ENCODE measurements around the gene MYLK.

MYLK gene

GRCh38 chr3:123884993-123885392, 861 bp upstream of the MYLK start:
- TF ChIP-seq, protein P1, sequence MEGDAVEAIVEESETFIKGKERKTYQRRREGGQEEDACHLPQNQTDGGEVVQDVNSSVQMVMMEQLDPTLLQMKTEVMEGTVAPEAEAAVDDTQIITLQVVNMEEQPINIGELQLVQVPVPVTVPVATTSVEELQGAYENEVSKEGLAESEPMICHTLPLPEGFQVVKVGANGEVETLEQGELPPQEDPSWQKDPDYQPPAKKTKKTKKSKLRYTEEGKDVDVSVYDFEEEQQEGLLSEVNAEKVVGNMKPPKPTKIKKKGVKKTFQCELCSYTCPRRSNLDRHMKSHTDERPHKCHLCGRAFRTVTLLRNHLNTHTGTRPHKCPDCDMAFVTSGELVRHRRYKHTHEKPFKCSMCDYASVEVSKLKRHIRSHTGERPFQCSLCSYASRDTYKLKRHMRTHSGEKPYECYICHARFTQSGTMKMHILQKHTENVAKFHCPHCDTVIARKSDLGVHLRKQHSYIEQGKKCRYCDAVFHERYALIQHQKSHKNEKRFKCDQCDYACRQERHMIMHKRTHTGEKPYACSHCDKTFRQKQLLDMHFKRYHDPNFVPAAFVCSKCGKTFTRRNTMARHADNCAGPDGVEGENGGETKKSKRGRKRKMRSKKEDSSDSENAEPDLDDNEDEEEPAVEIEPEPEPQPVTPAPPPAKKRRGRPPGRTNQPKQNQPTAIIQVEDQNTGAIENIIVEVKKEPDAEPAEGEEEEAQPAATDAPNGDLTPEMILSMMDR (IDR thresholded peaks at IDR 0.05; ENCODE audit: extremely low read depth, missing control alignments) = no peak
- no peak for DNase-seq (ENCODE audit: low spot score)

DNA sequence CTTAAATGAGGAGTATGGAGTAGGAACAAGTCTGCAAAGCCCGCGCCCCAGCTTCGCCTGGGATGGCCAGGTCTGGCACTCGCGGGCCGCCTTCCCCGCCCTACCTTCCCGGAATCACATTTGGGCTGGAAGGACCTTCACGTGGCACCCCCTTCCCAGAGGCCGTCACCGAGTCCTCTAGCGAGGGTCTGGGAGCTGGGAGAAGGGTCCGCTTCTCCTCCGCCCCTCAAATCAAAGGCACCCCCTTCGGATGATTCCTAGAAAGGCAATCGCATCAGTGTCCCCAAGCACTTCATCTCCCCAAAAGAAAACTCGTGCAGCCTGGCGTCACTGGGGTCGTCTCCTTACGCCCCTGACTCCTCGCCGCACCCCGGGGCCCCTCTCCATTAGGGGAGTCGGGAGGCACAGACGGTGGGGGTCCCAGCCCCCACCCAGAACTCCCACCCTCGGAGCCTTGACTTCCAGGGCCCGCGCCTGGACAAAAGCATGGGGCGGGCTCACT, 380 bp downstream of the MYLK start:
- DNase-seq (ENCODE audit: low spot score) = no peak
- TF ChIP-seq, protein P1 (IDR thresholded peaks at IDR 0.05; ENCODE audit: extremely low read depth, missing control alignments) = no peak

GRCh38 chr3:123883111-123883510, 1.0 kb downstream of the MYLK start:
- TF ChIP-seq, protein P1 (IDR thresholded peaks at IDR 0.05; ENCODE audit: extremely low read depth, missing control alignments) = no peak
- DNase-seq (ENCODE audit: low spot score) = no peak

GRCh38 chr3:123881771-123882170, 2.4 kb downstream of the MYLK start:
- DNase-seq (ENCODE audit: low spot score) = peak; percentile 11
- TF ChIP-seq, protein P1 (IDR thresholded peaks at IDR 0.05; ENCODE audit: extremely low read depth, missing control alignments) = no peak

GRCh38 chr3:123880998-123881561, 3.1 kb downstream of the MYLK start:
- TF ChIP-seq, protein P1 (IDR thresholded peaks at IDR 0.05; ENCODE audit: extremely low read depth, missing control alignments) = peak; percentile 1
- no peak for DNase-seq (ENCODE audit: low spot score)

GRCh38 chr3:123878807-123879206, 5.3 kb downstream of the MYLK start:
- no peak for DNase-seq (ENCODE audit: low spot score)
- TF ChIP-seq, protein P1 (IDR thresholded peaks at IDR 0.05; ENCODE audit: extremely low read depth, missing control alignments) = no peak

GRCh38 chr3:123877965-123878364, 6.2 kb downstream of the MYLK start:
- DNase-seq (ENCODE audit: low spot score) = no peak
- TF ChIP-seq, protein P1 (IDR thresholded peaks at IDR 0.05; ENCODE audit: extremely low read depth, missing control alignments) = no peak

Data from GM20000 (cell line).